Measurements from ENCODE around the gene LCK. TPM values are rescaled to one million over a fixed set of nuclear protein-coding genes. Genes with fewer than 3 reads are reported as not detected.
A peak's percentile ranks its signal among the peaks of the same experiment; 100 is the strongest.

LCK gene
- total and polyA plus RNA-seq, 2 donors (not counting 1 experiment from before 2014, with no cell fraction given): not detected

- Histone ChIP-seq H2AFZ (ENCODE audit: low read length) (peak overlapping the region; percentile 67), H3K79me2 (ENCODE audit: control insufficient read depth, insufficient read depth, low read length) (no peaks in the 10 kb centered on the region), H3K9me3 (ENCODE audit: control insufficient read depth, insufficient read depth, low read depth, low read length) (no peaks in the 10 kb centered on the region), H3K4me2 (ENCODE audit: extremely low read depth, insufficient read depth, low read length) (peak overlapping the region; percentile 94), H3K36me3 (ENCODE audit: control insufficient read depth, insufficient read depth, low read length) (peaks cover 5% of the 10 kb centered on the region), H4K20me1 (ENCODE audit: control insufficient read depth, extremely low read depth, insufficient read depth, low read length) (no peaks in the 10 kb centered on the region), H3K27me3 (ENCODE audit: control insufficient read depth, insufficient read depth, low read length) (no peaks in the 10 kb centered on the region), H3K9ac (ENCODE audit: insufficient read depth, low read length) (peak overlapping the region; percentile 78), H3K4me1 (ENCODE audit: control insufficient read depth, extremely low read depth, insufficient read depth, low read length) (peaks cover 6% of the 10 kb centered on the region), H3K4me3 (replicated peaks in 1 of 4; ENCODE audit: control extremely low read depth in 1 of 4, insufficient read depth in 1 of 4, low read depth in 3 of 4, low read length in 4 of 4) (peak overlapping the region; percentile 64 to 81 (median 77)), H3K27ac (ENCODE audit: insufficient read depth, low read length) (peak overlapping the region; percentile 86)
- TF ChIP-seq EZH2 (IDR thresholded peaks at IDR 0.05; ENCODE audit: low read length, missing control alignments): no peak
- TF ChIP-seq, protein P1, sequence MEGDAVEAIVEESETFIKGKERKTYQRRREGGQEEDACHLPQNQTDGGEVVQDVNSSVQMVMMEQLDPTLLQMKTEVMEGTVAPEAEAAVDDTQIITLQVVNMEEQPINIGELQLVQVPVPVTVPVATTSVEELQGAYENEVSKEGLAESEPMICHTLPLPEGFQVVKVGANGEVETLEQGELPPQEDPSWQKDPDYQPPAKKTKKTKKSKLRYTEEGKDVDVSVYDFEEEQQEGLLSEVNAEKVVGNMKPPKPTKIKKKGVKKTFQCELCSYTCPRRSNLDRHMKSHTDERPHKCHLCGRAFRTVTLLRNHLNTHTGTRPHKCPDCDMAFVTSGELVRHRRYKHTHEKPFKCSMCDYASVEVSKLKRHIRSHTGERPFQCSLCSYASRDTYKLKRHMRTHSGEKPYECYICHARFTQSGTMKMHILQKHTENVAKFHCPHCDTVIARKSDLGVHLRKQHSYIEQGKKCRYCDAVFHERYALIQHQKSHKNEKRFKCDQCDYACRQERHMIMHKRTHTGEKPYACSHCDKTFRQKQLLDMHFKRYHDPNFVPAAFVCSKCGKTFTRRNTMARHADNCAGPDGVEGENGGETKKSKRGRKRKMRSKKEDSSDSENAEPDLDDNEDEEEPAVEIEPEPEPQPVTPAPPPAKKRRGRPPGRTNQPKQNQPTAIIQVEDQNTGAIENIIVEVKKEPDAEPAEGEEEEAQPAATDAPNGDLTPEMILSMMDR (conservative IDR thresholded peaks at IDR 0.05 in 1 of 2, IDR thresholded peaks at IDR 0.05 in 1 of 2; ENCODE audit: low read depth in 1 of 2, low read length in 2 of 2): no peak
- peak; percentile 58 to 68 for DNase-seq (ENCODE audit: low read depth in 2 of 2)
Measured at GRCh38 chr1:32241001-32241763, 9.9 kb upstream of the LCK start.

GRCh38 chr1:32242341-32242851 lies 8.7 kb upstream of the LCK start:
- Histone ChIP-seq H3K27me3 (ENCODE audit: control insufficient read depth, insufficient read depth, low read length) (no peaks in the 10 kb centered on the region), H2AFZ (ENCODE audit: low read length) (peak overlapping the region; percentile 26), H3K79me2 (ENCODE audit: control insufficient read depth, insufficient read depth, low read length) (no peaks in the 10 kb centered on the region), H3K9ac (ENCODE audit: insufficient read depth, low read length) (no peak overlapping the region), H3K36me3 (ENCODE audit: control insufficient read depth, insufficient read depth, low read length) (peaks cover 5% of the 10 kb centered on the region), H4K20me1 (ENCODE audit: control insufficient read depth, extremely low read depth, insufficient read depth, low read length) (no peaks in the 10 kb centered on the region), H3K4me3 (replicated peaks in 1 of 4; ENCODE audit: control extremely low read depth in 1 of 4, insufficient read depth in 1 of 4, low read depth in 3 of 4, low read length in 4 of 4) (peak overlapping the region in 1 of 4 experiments; percentile 44), H3K27ac (ENCODE audit: insufficient read depth, low read length) (no peak overlapping the region), H3K9me3 (ENCODE audit: control insufficient read depth, insufficient read depth, low read depth, low read length) (no peaks in the 10 kb centered on the region), H3K4me2 (ENCODE audit: extremely low read depth, insufficient read depth, low read length) (peak overlapping the region; percentile 76), H3K4me1 (ENCODE audit: control insufficient read depth, extremely low read depth, insufficient read depth, low read length) (peaks cover 14% of the 10 kb centered on the region)
- TF ChIP-seq, protein P1 (conservative IDR thresholded peaks at IDR 0.05 in 1 of 2, IDR thresholded peaks at IDR 0.05 in 1 of 2; ENCODE audit: low read depth in 1 of 2, low read length in 2 of 2): no peak
- TF ChIP-seq EZH2 (IDR thresholded peaks at IDR 0.05; ENCODE audit: low read length, missing control alignments): no peak
- DNase-seq (ENCODE audit: low read depth in 2 of 2): peak in 1 of 2 donors; percentile 43

- H3K4me1 ChIP-seq (ENCODE audit: control insufficient read depth, extremely low read depth, insufficient read depth, low read length): peaks cover 17% of the 10 kb centered on the region
- no peak within 1 kb of the TSS for H2AFZ ChIP-seq (ENCODE audit: low read length)
- H4K20me1 ChIP-seq (ENCODE audit: control insufficient read depth, extremely low read depth, insufficient read depth, low read length): no peaks in the 10 kb centered on the region
- H3K27ac ChIP-seq (ENCODE audit: insufficient read depth, low read length): peak within 1 kb of the TSS; percentile 64
- peak; percentile 69 to 72 for DNase-seq (ENCODE audit: low read depth in 2 of 2)
- no peaks in the 10 kb centered on the region for H3K27me3 ChIP-seq (ENCODE audit: control insufficient read depth, insufficient read depth, low read length)
- no peaks in the 10 kb centered on the region for H3K36me3 ChIP-seq (ENCODE audit: control insufficient read depth, insufficient read depth, low read length)
- no peaks in the 10 kb centered on the region for H3K9me3 ChIP-seq (ENCODE audit: control insufficient read depth, insufficient read depth, low read depth, low read length)
- H3K4me3 ChIP-seq (replicated peaks in 1 of 4; ENCODE audit: control extremely low read depth in 1 of 4, insufficient read depth in 1 of 4, low read depth in 3 of 4, low read length in 4 of 4): no peak within 1 kb of the TSS
- no peak within 1 kb of the TSS for H3K4me2 ChIP-seq (ENCODE audit: extremely low read depth, insufficient read depth, low read length)
- no peak within 1 kb of the TSS for H3K9ac ChIP-seq (ENCODE audit: insufficient read depth, low read length)
- no peaks in the 10 kb centered on the region for H3K79me2 ChIP-seq (ENCODE audit: control insufficient read depth, insufficient read depth, low read length)
- no peak for TF ChIP-seq EZH2 (IDR thresholded peaks at IDR 0.05; ENCODE audit: low read length, missing control alignments)
Measured at GRCh38 chr1:32246888-32247273, 4.2 kb upstream of the LCK start, which contains the start of gene FAM167B. FAM167B (plus strand) TSS chr1:32247222; CDS start chr1:32247422, 200 bp downstream.

Data from fibroblast of lung (primary cell).